GM21825 (cell line): ENCODE results near the gene KRTAP4-12.
"Not testable (repeated sequence)": the region's sequence is repeated elsewhere in the genome, so short reads cannot be mapped to it uniquely, and the experiment has no call there.

Experiments
- ATAC-seq: cut with Tn5 transposase; IDR thresholded peaks from one replicate; pipeline ENCODE4 v1.9.1; 2021; ENCODE audit warnings: mild to moderate bottlenecking, moderate library complexity; ENCODE audit not compliant: unreplicated experiment

Gene KRTAP4-12

GRCh38 chr17:41123991-41124371 lies at the start of gene KRTAP4-12:
TSS of gene KRTAP4-12 (minus strand) at chr17:41124182. CDS start at chr17:41124122, 60 bp downstream.
- ATAC-seq: not testable (repeated sequence)

- ATAC-seq: no peak
These were observed 47.9 kb upstream of the KRTAP4-12 start for GRCh38 chr17:41171886-41172285.

- no peak for ATAC-seq
These were observed 44.1 kb upstream of the KRTAP4-12 start, which contains the start of gene KRTAP4-3 for GRCh38 chr17:41168121-41168520. TSS of gene KRTAP4-3 (minus strand) at chr17:41168221. CDS start at chr17:41168172, 49 bp downstream.

DNA sequence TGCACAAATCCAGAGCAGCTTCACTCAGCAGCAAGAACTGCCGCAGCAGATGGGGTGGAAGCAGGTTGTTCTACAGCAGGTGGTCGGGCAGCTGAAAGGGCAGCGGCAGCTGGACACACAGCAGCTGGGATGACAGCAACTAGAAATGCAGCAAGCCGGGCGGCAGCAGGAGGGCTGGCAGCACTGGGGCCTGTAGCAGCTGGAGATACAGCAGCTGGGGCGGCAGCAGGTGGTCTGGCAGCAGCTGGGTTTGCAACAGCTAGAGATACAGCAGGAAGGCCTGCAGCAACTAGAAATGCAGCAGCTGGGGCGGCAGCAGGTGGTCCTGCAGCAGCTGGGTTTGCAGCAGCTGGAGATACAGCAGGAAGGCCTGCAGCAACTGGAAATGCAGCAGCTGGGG lies 43.6 kb upstream of the KRTAP4-12 start:
- ATAC-seq: no peak

GRCh38 chr17:41163828-41164227 lies 39.8 kb upstream of the KRTAP4-12 start:
- no peak for ATAC-seq

DNA sequence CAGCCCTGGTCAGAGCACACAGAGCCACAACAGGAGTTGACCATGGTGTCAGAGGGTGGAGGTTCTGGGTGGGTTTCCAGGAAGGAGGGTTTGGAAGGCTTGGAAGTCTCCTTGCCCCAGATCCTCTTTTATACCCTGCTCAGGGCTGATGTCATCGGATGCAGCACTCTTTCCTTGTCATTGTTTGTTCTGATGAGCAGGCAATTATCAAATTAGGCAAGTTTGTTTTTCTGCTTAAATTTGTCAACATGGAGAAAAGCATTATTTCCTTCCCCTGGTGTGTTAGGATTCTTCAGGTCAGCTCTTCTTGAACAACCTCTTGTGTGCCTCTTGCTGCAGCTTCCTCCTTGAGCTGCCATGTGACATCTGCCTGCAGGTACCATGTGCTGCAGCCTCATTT lies 36.7 kb upstream of the KRTAP4-12 start, which contains the start of gene KRTAP4-4:
TSS of gene KRTAP4-4 (minus strand) at position 101 of the 400 bp plus-strand sequence. CDS start at position 44, 57 bp downstream.
- no peak for ATAC-seq

GRCh38 chr17:41160190-41160589 lies 36.2 kb upstream of the KRTAP4-12 start:
- not testable (repeated sequence) for ATAC-seq

- no peak for ATAC-seq
These were observed 29.9 kb upstream of the KRTAP4-12 start for GRCh38 chr17:41153856-41154255.

DNA sequence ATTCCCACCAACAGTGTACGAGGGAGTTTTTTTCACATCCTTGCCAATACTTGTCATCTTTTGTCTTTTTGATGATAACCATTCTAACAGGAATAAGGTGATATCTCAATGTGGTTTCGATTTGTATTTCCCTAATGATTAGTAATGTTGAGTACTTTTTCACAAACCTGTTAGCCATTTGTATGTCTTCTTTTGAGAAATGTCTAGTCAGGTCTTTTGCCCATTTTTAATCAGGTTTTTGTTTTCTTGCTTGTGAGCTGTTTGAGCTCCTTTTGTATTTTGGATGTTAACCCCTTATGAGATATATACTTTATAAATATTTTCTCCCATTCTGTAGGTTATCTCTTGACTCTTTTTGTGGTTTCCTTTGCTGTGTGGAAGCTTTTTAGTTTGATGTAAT lies 27.5 kb upstream of the KRTAP4-12 start:
- no peak for ATAC-seq

DNA sequence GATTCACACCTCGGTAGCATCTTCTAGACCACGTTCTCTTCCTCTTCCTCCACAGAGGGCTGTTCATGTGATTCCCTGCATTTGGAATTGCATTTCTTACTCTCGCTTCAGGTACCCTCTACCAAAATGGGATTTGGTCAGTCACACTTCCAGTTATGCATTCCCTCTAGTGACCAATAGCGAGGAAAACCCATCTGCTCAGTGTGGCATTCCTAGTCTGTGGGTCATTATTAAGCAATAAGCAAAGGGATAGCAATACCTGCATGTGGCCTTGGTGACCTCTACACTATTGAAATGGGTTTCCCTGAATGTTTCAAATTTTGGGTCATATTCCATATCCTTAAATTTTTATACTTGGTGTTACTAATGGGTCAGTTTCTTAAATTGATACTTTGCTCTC lies 26.0 kb upstream of the KRTAP4-12 start:
- no peak for ATAC-seq

DNA sequence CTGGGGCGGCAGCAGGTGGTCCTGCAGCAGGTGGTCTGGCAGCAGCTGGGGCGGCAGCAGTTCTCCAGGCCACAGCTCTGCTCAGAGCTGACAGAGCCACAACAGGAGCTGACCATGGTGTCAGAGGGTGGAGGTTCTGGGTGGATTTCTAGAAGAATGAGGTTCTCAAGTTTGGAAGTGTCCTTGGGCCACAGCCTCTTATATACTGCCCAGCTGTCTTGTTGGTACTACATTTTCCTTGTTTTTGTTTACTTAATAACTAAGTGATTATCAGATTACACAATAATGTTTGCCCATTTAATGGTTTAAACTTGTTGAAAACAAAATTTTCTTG lies 25.6 kb upstream of the KRTAP4-12 start, which contains the start of gene KRTAP4-5:
TSS of gene KRTAP4-5 (minus strand) at position 174 of the 334 bp plus-strand sequence. CDS start at position 116, 58 bp downstream.
- ATAC-seq: no peak

DNA sequence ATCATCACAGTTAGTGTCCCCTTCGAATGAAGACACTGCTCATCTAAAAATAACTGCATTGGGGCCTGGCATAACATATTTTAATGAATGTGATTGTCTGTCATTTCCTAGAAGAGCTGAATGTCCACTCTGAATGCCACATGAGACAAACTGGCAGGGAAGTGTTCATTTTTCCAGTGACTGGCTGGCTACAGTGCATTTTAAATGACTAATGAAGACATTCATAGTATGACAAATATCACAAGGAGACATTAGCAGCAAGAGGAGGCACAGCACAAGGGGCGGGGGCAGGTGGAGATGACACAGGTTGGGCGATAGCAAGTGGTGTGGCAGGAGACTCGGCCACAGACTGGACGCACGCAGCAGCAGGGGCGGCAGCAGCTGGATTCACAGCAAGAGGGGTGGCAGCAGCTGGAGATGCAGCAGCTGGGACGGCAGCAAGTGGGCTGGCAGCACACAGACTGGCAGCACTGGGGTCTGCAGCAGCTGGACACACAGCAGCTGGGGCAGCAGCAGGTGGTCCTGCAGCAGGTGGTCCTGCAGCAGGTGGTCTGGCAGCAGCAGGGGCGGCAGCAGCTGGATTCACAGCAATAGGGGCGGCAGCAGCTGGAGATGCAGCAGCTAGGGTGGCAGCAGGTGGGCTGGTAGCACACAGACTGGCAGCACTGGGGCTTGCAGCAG lies 25.1 kb upstream of the KRTAP4-12 start:
- not testable (repeated sequence) for ATAC-seq

DNA sequence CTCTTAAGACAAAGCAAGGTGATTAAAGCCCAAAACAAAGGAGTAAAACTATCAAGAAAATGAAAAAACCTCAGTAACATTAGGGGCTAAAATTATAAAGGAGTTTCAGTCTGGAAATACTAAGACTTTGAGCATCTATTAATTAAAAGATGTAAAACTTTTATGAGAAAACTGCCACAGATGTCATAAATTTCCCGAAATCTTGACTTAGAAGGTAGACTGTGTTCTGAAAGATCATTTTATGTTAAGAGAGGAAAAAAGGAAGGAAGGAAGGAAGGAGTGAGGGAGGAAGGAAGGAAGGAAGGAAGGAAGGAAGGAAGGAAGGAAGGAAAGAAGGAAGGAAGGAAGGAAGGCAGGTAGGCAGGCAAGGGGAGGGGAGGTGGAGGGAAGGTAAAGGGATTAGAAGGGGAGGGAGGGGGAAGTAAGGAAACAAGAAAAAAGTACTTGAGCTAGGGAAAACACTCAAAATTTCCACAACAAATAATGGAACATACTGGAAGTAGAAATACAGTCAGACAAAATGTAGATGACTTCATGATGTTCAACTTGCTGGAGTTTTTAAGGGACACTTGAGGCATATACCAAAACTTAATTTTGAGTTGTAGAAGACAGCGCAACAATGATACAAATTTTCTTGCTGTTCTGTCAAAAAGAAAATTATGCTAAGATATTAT lies 23.7 kb upstream of the KRTAP4-12 start:
- ATAC-seq: no peak

DNA sequence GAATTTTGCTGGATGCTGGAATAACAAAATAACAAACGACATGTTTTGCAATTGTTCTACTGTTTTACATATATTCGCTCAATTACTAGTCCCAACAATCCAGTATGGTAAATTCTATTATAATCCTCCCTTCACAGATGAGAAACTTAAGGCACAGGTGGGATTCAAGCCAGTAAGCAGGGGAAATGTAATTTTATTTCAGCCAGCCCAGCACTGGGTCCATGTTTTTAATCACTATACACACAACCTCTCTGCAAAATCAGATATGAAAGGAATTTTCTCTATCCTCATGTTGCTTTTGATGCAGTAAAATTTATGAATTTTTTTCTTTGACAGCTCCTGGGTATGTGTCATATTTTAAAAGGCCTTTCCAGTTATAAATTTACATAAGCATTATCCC lies 21.3 kb upstream of the KRTAP4-12 start:
- no peak for ATAC-seq

- ATAC-seq: no peak
These were observed 20.9 kb upstream of the KRTAP4-12 start for GRCh38 chr17:41144846-41145245.

DNA sequence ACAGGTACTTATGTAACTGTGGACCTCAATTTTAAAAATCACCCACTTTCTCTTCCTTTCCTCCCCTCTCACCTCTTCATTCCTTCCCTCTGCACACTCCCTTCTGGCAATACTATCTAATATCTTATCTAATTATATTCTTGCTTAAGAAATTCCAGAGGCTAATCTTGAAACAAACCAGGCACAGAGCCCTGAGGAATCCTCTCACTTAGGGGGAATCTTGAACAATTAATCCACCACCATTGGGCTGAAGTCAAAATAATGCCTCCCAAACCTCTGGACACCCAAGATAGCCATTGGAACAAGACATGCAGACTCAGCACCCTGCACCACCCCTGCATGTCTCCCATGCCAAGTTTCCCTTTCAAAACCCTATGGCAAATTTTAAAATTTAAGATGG lies 17.4 kb upstream of the KRTAP4-12 start:
- ATAC-seq: no peak

- no peak for ATAC-seq
These were observed 16.6 kb upstream of the KRTAP4-12 start, which contains the start of gene KRTAP4-6 for GRCh38 chr17:41140360-41141131. TSS of gene KRTAP4-6 (minus strand) at chr17:41140544. CDS start at chr17:41140487, 57 bp downstream.

DNA sequence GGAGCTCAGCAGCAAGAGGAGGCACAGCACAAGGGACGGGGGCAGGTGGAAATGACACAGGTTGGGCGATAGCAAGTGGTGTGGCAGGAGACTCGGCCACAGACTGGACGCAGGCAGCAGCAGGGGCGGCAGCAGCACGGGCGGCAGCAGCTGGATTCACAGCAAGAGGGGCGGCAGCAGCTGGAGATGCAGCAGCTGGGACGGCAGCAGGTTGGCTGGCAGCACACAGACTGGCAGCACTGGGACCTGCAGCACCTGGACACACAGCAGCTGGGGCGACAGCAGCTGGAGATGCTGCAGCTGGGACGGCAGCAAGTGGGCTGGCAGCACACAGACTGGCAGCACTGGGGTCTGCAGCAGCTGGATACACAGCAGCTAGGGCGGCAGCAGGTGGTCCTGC lies 15.9 kb upstream of the KRTAP4-12 start:
- not testable (repeated sequence) for ATAC-seq

DNA sequence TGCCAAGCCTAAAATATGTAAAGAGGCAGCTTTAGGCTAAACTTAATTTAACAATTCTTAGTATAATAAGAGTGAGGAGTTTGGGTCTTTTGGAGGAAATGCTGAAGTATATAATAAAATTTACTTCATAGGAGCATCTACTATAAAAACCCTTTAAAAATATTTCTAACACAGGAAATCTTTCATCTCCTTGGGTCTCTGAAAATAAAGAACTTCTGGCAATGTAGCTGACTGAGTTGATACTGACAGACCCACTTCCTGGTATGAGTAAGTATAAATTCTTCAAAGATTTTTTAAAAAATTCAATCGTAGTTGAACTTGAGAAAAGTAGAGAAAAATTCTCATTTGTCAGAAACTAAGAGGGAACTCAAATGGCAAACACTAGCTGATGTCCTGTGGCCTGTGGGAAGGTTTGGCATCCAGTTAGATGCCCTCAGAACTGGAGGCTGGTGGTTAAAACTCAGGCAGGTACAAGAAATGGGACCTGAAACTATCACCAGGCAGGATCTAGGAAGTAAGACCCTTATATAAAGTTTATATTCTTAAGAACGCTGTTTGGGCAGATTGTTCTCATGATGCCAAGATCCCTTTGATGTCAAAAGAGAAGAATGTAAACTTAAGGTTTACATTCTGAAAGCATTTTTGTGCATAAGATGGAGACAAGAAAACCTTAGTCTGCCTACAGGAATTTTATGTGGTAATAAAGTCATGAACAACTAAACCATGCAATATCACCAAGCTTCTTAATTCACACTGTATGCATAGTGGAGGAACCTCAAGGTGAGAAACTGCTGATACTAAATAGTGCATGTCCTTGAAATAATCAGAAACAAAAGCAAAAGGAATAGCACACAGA lies 10.1 kb upstream of the KRTAP4-12 start:
- no peak for ATAC-seq

GRCh38 chr17:41131979-41132378 lies 8.0 kb upstream of the KRTAP4-12 start:
- ATAC-seq: no peak
